HepG2 (cell line): Measurements from ENCODE around the gene SASH1. TPM values are rescaled to one million over a fixed set of nuclear protein-coding genes. Genes with fewer than 3 reads are reported as not detected.

Experiments
- CHD4 ChIP-seq: fragments of 200-600 bp; sonication (generic); IDR thresholded peaks from 2 replicates; pipeline ENCODE4 v1.7.0; 2017; ENCODE audit warnings: mild to moderate bottlenecking, low read length, borderline replicate concordance
- EP300 ChIP-seq, 3 experiments: sonication (generic) in 1 of 3; formaldehyde crosslinking in 1 of 3; IDR thresholded peaks; 2 replicates each; pipeline versions ENCODE4 v1.5.1 to v1.6.1; 2011 to 2020; ENCODE audit warnings: low read depth in 2 of 3, low read length in 2 of 3, borderline replicate concordance in 1 of 3, improper control_type of control experiment in 1 of 3, mild to moderate bottlenecking in 1 of 3, missing genetic modification reagents in 1 of 3, moderate library complexity in 1 of 3
- KLF16 ChIP-seq, 2 experiments: sonication (generic) in 1 of 2; formaldehyde crosslinking in 1 of 2; IDR thresholded peaks; 2 replicates each; pipeline versions ENCODE4 v1.6.1 to v1.8.0; 2016 to 2023; ENCODE audit warnings: missing genetic modification reagents in 2 of 2, missing compliant biosample characterization in 1 of 2
- KLF6 ChIP-seq: IDR thresholded peaks from 2 replicates; pipeline ENCODE4 v1.8.0; 2016; ENCODE audit warnings: missing biosample characterization, missing genetic modification reagents
- PHF20 ChIP-seq: sonication (generic); formaldehyde crosslinking; IDR thresholded peaks from 2 replicates; pipeline ENCODE4 v1.5.0; 2020; ENCODE audit warnings: mild to moderate bottlenecking, missing genetic modification reagents
- SETDB1 ChIP-seq: sonication (generic); formaldehyde crosslinking; IDR thresholded peaks from 2 replicates; pipeline ENCODE4 v1.5.1; 2020; ENCODE audit warnings: missing genetic modification reagents, mild to moderate bottlenecking, borderline replicate concordance
- TEAD2 ChIP-seq: sonication (generic); formaldehyde crosslinking; IDR thresholded peaks from 2 replicates; pipeline ENCODE4 v1.9.0; 2021; ENCODE audit warnings: missing genetic modification reagents
- ZBTB8A ChIP-seq: sonication (generic); formaldehyde crosslinking; IDR thresholded peaks from 2 replicates; pipeline ENCODE4 v1.4.0; 2020; ENCODE audit warnings: mild to moderate bottlenecking, low read depth, missing genetic modification reagents, borderline replicate concordance
- ZNF253 ChIP-seq: sonication (generic); formaldehyde crosslinking; IDR thresholded peaks from 2 replicates; pipeline ENCODE4 v1.8.0; 2022; ENCODE audit warnings: mild to moderate bottlenecking, missing genetic modification reagents, borderline replicate concordance
- ZNF616 ChIP-seq: sonication (generic); formaldehyde crosslinking; IDR thresholded peaks from 2 replicates; pipeline ENCODE4 v1.5.0; 2020; ENCODE audit warnings: low read depth, mild to moderate bottlenecking, missing genetic modification reagents
- polyA plus RNA-seq, 8 experiments: library from polyadenylated mRNA; depleted of rRNA in 3 of 8; stranded (reverse) in 7 of 8; unstranded in 1 of 8; fragments of >200 nt; fragmentation: Illumina TruSeq in 4 of 8; extraction: Trizol in 4 of 8; gene quantifications; 2 replicates each; pipeline versions ENCODE4 v1.2.1 to v1.2.3, GENCODE V29; 2011 to 2016; ENCODE audit warnings: low read depth in 4 of 8, missing spikeins in 1 of 8, mixed read lengths in 1 of 8; ENCODE audit not compliant: insufficient read depth in 1 of 8
- total RNA-seq, 5 experiments: library from RNA; depleted of rRNA; stranded (reverse); fragments of >200 nt; fragmentation: Illumina TruSeq; extraction: Trizol; gene quantifications; 2 replicates each; pipeline ENCODE4 v1.2.3, GENCODE V29; 2016; ENCODE audit warnings: low read depth in 1 of 5
- TF ChIP-seq, protein P1 (sequence below): sonication (generic); formaldehyde crosslinking; IDR thresholded peaks from 2 replicates; pipeline ENCODE4 v1.8.0; 2022; ENCODE audit warnings: mild to moderate bottlenecking, missing genetic modification reagents
- TF ChIP-seq, protein P2 (sequence below): IDR thresholded peaks from 2 replicates; pipeline ENCODE4 v1.6.1; 2016; ENCODE audit warnings: missing genetic modification reagents, missing compliant biosample characterization
- TF ChIP-seq, protein P3 (sequence below): sonication (generic); formaldehyde crosslinking; IDR thresholded peaks from 2 replicates; pipeline ENCODE4 v1.5.0; 2020; ENCODE audit warnings: mild to moderate bottlenecking, low read depth, missing genetic modification reagents, borderline replicate concordance
- TF ChIP-seq, protein P4 (sequence below): sonication (generic); formaldehyde crosslinking; IDR thresholded peaks from 2 replicates; pipeline ENCODE4 v1.4.0; 2020; ENCODE audit warnings: missing genetic modification reagents
- TF ChIP-seq, protein P5 (sequence below): sonication (generic); formaldehyde crosslinking; conservative IDR thresholded peaks from 2 replicates; pipeline ENCODE4 v1.4.0; 2020; ENCODE audit warnings: missing genetic modification reagents
- TF ChIP-seq, protein P6 (sequence below): sonication (generic); formaldehyde crosslinking; conservative IDR thresholded peaks from 2 replicates; pipeline ENCODE4 v1.8.0; 2022; ENCODE audit warnings: mild to moderate bottlenecking, moderate library complexity, missing genetic modification reagents
- TF ChIP-seq, protein P7 (sequence below): sonication (generic); formaldehyde crosslinking; IDR thresholded peaks from 2 replicates; pipeline ENCODE4 v1.5.0; 2020; ENCODE audit warnings: missing genetic modification reagents
- TF ChIP-seq, protein P8 (sequence below): sonication (generic); formaldehyde crosslinking; IDR thresholded peaks from 2 replicates; pipeline ENCODE4 v1.5.1; 2020; ENCODE audit warnings: mild to moderate bottlenecking, moderate library complexity, missing genetic modification reagents

The SASH1 gene
- total and polyA plus RNA-seq, 2 of the 13 experiments (the other 11 are each of a cell fraction or from before 2014, with no cell fraction given): 7.5 to 8.2 TPM

DNA sequence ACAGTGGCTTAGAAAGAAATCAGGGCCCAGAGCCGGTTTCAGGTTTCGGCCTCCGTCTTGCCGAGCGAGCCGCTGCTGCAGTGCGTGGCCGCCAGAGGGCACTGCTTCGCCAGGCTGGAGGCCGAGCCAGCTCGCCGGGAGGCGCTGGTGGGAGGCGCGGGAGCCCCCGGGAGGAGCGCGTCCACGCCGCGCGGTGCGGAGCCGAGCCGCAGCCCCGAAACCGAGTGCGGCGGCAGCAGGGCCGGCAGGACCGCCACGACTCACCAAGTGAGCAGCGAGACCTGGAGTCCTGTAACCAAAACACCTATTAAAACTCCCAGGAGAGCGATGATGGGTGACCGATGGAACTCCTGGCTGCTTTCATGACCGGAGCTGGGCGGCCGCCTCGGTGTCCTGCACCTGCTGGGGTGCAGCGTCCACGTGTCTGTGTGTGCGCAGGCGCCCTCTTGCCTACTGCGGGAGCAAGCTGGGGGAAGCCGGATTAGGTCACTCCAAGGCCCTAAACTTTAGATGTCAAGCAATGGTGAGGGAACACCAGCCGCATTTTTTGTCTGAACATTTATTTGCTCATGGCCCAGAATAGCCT, 217.3 kb downstream of the SASH1 start (continued):
- TF ChIP-seq EP300 (IDR thresholded peaks at IDR 0.05; ENCODE audit: low read depth in 2 of 2, low read length in 2 of 2) (no peak), EP300 (CRISPR knock-in tag; IDR thresholded peaks at IDR 0.05; ENCODE audit: borderline replicate concordance) (no peak), TEAD2 (peak; percentile 53; the same call in 1 of the 2 replicates), KLF16 (CRISPR knock-in tag; IDR thresholded peaks at IDR 0.05) (0 out of 4 replicates have a peak, but pooled peaks of 1 of the 2 experiments have one; percentile 51), PHF20 (no peak), CHD4 (no peak), ZBTB8A (no peak), ZNF253 (CRISPR knock-in tag) (0 out of 2 replicates have a peak, but pooled peaks have one; percentile 65), KLF6 (CRISPR knock-in tag) (peak; percentile 78; the same call in 1 of the 2 replicates), SETDB1 (CRISPR knock-in tag) (no peak), ZNF616 (0 out of 2 replicates have a peak, but pooled peaks have one; percentile 21)
- TF ChIP-seq, protein P1, sequence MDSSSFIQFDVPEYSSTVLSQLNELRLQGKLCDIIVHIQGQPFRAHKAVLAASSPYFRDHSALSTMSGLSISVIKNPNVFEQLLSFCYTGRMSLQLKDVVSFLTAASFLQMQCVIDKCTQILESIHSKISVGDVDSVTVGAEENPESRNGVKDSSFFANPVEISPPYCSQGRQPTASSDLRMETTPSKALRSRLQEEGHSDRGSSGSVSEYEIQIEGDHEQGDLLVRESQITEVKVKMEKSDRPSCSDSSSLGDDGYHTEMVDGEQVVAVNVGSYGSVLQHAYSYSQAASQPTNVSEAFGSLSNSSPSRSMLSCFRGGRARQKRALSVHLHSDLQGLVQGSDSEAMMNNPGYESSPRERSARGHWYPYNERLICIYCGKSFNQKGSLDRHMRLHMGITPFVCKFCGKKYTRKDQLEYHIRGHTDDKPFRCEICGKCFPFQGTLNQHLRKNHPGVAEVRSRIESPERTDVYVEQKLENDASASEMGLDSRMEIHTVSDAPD (CRISPR knock-in tag): peak; percentile 60; the same call in 1 of the 2 replicates
- TF ChIP-seq, protein P2, sequence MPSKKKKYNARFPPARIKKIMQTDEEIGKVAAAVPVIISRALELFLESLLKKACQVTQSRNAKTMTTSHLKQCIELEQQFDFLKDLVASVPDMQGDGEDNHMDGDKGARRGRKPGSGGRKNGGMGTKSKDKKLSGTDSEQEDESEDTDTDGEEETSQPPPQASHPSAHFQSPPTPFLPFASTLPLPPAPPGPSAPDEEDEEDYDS (CRISPR knock-in tag): 0 out of 2 replicates have a peak, but pooled peaks have one; percentile 19
- TF ChIP-seq, protein P3, sequence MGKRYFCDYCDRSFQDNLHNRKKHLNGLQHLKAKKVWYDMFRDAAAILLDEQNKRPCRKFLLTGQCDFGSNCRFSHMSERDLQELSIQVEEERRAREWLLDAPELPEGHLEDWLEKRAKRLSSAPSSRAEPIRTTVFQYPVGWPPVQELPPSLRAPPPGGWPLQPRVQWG (CRISPR knock-in tag): no peak
- TF ChIP-seq, protein P4, sequence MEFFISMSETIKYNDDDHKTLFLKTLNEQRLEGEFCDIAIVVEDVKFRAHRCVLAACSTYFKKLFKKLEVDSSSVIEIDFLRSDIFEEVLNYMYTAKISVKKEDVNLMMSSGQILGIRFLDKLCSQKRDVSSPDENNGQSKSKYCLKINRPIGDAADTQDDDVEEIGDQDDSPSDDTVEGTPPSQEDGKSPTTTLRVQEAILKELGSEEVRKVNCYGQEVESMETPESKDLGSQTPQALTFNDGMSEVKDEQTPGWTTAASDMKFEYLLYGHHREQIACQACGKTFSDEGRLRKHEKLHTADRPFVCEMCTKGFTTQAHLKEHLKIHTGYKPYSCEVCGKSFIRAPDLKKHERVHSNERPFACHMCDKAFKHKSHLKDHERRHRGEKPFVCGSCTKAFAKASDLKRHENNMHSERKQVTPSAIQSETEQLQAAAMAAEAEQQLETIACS (CRISPR knock-in tag): peak; percentile 81
- TF ChIP-seq, protein P5, sequence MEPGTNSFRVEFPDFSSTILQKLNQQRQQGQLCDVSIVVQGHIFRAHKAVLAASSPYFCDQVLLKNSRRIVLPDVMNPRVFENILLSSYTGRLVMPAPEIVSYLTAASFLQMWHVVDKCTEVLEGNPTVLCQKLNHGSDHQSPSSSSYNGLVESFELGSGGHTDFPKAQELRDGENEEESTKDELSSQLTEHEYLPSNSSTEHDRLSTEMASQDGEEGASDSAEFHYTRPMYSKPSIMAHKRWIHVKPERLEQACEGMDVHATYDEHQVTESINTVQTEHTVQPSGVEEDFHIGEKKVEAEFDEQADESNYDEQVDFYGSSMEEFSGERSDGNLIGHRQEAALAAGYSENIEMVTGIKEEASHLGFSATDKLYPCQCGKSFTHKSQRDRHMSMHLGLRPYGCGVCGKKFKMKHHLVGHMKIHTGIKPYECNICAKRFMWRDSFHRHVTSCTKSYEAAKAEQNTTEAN: no peak
- TF ChIP-seq, protein P6, sequence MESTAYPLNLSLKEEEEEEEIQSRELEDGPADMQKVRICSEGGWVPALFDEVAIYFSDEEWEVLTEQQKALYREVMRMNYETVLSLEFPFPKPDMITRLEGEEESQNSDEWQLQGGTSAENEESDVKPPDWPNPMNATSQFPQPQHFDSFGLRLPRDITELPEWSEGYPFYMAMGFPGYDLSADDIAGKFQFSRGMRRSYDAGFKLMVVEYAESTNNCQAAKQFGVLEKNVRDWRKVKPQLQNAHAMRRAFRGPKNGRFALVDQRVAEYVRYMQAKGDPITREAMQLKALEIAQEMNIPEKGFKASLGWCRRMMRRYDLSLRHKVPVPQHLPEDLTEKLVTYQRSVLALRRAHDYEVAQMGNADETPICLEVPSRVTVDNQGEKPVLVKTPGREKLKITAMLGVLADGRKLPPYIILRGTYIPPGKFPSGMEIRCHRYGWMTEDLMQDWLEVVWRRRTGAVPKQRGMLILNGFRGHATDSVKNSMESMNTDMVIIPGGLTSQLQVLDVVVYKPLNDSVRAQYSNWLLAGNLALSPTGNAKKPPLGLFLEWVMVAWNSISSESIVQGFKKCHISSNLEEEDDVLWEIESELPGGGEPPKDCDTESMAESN (CRISPR knock-in tag): peak; percentile 73
- TF ChIP-seq, protein P7, sequence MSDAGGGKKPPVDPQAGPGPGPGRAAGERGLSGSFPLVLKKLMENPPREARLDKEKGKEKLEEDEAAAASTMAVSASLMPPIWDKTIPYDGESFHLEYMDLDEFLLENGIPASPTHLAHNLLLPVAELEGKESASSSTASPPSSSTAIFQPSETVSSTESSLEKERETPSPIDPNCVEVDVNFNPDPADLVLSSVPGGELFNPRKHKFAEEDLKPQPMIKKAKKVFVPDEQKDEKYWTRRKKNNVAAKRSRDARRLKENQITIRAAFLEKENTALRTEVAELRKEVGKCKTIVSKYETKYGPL (CRISPR knock-in tag): no peak
- TF ChIP-seq, protein P8, sequence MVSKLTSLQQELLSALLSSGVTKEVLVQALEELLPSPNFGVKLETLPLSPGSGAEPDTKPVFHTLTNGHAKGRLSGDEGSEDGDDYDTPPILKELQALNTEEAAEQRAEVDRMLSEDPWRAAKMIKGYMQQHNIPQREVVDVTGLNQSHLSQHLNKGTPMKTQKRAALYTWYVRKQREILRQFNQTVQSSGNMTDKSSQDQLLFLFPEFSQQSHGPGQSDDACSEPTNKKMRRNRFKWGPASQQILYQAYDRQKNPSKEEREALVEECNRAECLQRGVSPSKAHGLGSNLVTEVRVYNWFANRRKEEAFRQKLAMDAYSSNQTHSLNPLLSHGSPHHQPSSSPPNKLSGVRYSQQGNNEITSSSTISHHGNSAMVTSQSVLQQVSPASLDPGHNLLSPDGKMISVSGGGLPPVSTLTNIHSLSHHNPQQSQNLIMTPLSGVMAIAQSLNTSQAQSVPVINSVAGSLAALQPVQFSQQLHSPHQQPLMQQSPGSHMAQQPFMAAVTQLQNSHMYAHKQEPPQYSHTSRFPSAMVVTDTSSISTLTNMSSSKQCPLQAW: 0 out of 2 replicates have a peak, but pooled peaks have one; percentile 41
